Psoas muscle (tissue), 8 donors: ENCODE data around the gene UGT1A7. TPM values are rescaled to one million over a fixed set of nuclear protein-coding genes. Genes with fewer than 3 reads are reported as not detected.

Source experiments
- ATAC-seq, 4 donors: fragments of 200-7000 bp; cut with Tn5 transposase; one replicate each; pipeline ENCODE4 v1.9.1; 2020; ENCODE audit warnings: moderate library complexity in 3 of 4, mild to moderate bottlenecking in 2 of 4
- DNase-seq, 2 donors: peaks; one replicate each; pipeline ENCODE4 v3.0.0-alpha.2; 2020
- H3K27ac ChIP-seq: fragments of 200-600 bp; one replicate; pipeline ENCODE4 v1.8.0; 2022
- H3K27me3 ChIP-seq, 3 donors: fragments of 200-600 bp in 1 of 3; one replicate each; pipeline versions ENCODE4 v1.6.1 to v1.8.0; 2013 to 2022; ENCODE audit warnings: low read length in 2 of 3, mild to moderate bottlenecking in 2 of 3, moderate library complexity in 1 of 3; ENCODE audit not compliant: insufficient read depth in 3 of 3
- H3K36me3 ChIP-seq, 2 donors: fragments of 200-600 bp in 1 of 2; one replicate each; pipeline versions ENCODE4 v1.6.1 to v1.8.0; 2013 to 2022; ENCODE audit warnings: low read depth in 1 of 2, mild to moderate bottlenecking in 1 of 2, moderate library complexity in 1 of 2; ENCODE audit not compliant: insufficient read depth in 1 of 2
- H3K4me1 ChIP-seq: fragments of 200-600 bp; one replicate; pipeline ENCODE4 v1.8.0; 2022
- H3K4me3 ChIP-seq: fragments of 200-600 bp; one replicate; pipeline ENCODE4 v1.8.0; 2022; ENCODE audit warnings: mild to moderate bottlenecking
- H3K9me3 ChIP-seq: fragments of 200-600 bp; one replicate; pipeline ENCODE4 v1.8.0; 2022
- CTCF ChIP-seq: fragments of 200-600 bp; IDR thresholded peaks from one replicate; pipeline ENCODE4 v1.8.0; 2022; ENCODE audit warnings: antibody characterized with exemption
- WGBS, 3 donors: extraction: QIAGEN DNeasy Blood & Tissue Kit; methylation state at CpG; one replicate each; pipeline versions ENCODE4 v1.1.6 to v1.1.7; 2013; 5-methylcytosine and 5-hydroxymethylcytosine counted together
- intact Hi-C, 2 donors: fragments of 100-400 bp; cut with DNase I; formaldehyde crosslinking; loops; one replicate each; pipeline versions ENCODE4 v1.11.0 to v1.14.2; 2022
- polyA plus RNA-seq, 3 donors: library from polyadenylated mRNA; stranded (reverse); fragments of 200-250 nt; gene quantifications; one replicate each; pipeline ENCODE4 v1.2.3, GENCODE V29; 2013
- total RNA-seq, 4 donors: library from RNA; stranded (reverse); fragmentation: NEBNext Ultra II Directional in 2 of 4; extraction: Animal tissue kit (Norgen Biotek cat#: 25700) in 2 of 4; gene quantifications; one replicate each; pipeline versions ENCODE4 v1.2.1 to v1.2.4, GENCODE V29; 2021 to 2023
- donor health status: healthy with polysubstance abuse.
- donor health status: DM: no; HTN: no; CAD: no; lungs with moderate emphysema.
- donor health status: Bipolar disorder and iron deficiency.
- donor health status: healthy.
- donor health status: DM: yes; HTN: yes; CAD: no.
- donor health status: DM: no; HTN: no; CAD: no.
- donor health status: DM: no; HTN: no; CAD: no.
- donor health status: DM: yes; HTN: yes; CAD: no.

UGT1A7 gene
- total and polyA plus RNA-seq, 7 donors, result not detected

DNA sequence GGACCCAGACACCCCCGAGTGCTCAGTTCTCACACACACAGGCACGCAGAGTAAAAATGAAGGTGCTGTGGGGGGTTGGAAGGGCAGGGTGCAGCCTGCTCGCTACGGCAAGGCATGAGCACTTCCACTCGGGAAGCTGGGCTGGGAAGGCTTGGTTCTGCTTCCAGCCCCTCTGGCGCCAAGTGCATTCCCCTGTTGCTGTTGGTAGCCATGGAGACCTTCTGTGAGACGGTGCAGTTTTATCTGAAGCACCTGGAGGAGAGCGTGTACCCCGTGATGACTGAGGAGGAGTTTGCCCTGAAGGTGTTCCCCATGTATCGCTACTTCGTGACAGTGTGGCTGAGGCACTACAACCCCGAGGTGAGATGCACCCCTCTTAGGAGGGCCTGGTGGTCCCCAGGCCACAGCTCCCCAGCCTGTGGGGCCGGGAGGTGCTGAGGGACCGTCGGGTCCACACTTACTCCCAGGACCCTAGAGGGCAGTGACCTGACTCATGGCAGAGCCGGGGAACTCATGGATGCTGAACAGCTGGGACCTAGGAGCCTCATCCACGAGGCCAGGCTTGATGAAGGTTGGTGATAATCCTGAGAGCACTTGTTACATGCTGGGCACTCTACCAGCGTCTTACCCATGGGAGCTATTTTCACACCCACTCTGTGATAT, 111.9 kb downstream of the UGT1A7 start:
- no peak for ATAC-seq
- no peaks in the 10 kb centered on the region for H3K36me3 ChIP-seq
- no peak for DNase-seq
- 74 to 75% (median 75%) methylated on average over 18 of the region's 18 CpGs for WGBS, 3 donors
- no peak for TF ChIP-seq CTCF
- intact Hi-C loops, result no loop called here
- H3K4me1 ChIP-seq, result no peaks in the 10 kb centered on the region
- no peaks in the 10 kb centered on the region for H3K27me3 ChIP-seq
- no peaks in the 10 kb centered on the region for H3K9me3 ChIP-seq
- no peak overlapping the region for H3K27ac ChIP-seq
- no peak overlapping the region for H3K4me3 ChIP-seq

- intact Hi-C loops, result no loop called here
- no peaks in the 10 kb centered on the region for H3K36me3 ChIP-seq
- no peaks in the 10 kb centered on the region for H3K9me3 ChIP-seq
- no peaks in the 10 kb centered on the region for H3K4me1 ChIP-seq
- no peak overlapping the region for H3K4me3 ChIP-seq
- no peak for TF ChIP-seq CTCF
- no peak for ATAC-seq
- H3K27me3 ChIP-seq, result no peaks in the 10 kb centered on the region
- WGBS, 3 donors, result 72 to 73% (median 73%) methylated on average over 17 of the region's 17 CpGs
- DNase-seq, result no peak
- no peak overlapping the region for H3K27ac ChIP-seq
Measured at GRCh38 chr2:233794128-233794658, 112.5 kb downstream of the UGT1A7 start.

- TF ChIP-seq CTCF, result no peak
- Histone ChIP-seq H3K27ac (no peak overlapping the region), H3K36me3 (no peaks in the 10 kb centered on the region), H3K27me3 (no peaks in the 10 kb centered on the region), H3K4me3 (no peak overlapping the region), H3K9me3 (no peaks in the 10 kb centered on the region), H3K4me1 (no peaks in the 10 kb centered on the region)
- no peak for DNase-seq
- intact Hi-C loops, result no loop called here
- ATAC-seq, result no peak
- WGBS, 3 donors, result 86 to 93% (median 92%) methylated on average over 13 of the region's 13 CpGs
Measured at GRCh38 chr2:233795735-233796171, 114.1 kb downstream of the UGT1A7 start.

GRCh38 chr2:233796254-233796653, 114.6 kb downstream of the UGT1A7 start:
- ATAC-seq (no peak), DNase-seq (no peak)
- Histone ChIP-seq H3K36me3 (no peaks in the 10 kb centered on the region), H3K4me1 (no peaks in the 10 kb centered on the region), H3K27me3 (no peaks in the 10 kb centered on the region), H3K27ac (no peak overlapping the region), H3K9me3 (no peaks in the 10 kb centered on the region), H3K4me3 (no peak overlapping the region)
- TF ChIP-seq CTCF, result no peak
- intact Hi-C loops, result no loop called here
- WGBS, 3 donors, result 79 to 87% (median 83%) methylated on average over 9 of the region's 9 CpGs
